ENCODE results near the gene NOS1AP.

NOS1AP gene

DNA sequence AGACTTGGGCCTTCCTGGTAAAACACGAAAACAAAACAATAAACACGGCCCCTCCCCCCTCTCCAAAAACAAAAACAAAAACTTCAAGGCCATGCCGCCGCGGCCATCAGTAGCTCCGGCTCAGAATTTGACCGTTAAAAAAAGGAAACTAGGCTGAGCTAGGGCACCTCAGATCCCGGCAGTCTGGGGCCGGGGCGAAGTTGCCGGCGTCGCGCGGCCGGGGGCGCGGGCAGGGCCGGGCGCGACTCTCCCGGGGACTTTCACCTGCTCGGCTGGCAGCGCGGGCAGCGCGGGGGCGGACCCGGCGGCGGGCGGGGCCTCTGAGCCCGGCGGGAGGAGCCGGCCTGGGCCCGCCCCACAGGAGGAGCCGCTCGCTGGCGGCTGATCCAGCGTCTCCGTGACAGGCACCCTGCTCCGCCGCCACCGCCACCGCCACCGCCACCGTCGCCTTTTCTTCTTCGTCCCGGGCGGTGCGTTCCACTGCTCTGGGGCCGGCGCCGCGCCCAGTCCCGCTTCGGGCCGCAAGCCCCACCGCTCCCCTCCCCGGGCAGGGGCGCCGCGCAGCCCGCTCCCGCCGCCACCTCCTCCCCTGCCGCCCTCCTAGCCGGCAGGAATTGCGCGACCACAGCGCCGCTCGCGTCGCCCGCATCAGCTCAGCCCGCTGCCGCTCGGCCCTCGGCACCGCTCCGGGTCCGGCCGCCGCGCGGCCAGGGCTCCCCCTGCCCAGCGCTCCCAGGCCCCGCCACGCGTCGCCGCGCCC lies at the start of gene NOS1AP:
Gene NOS1AP, plus strand, starts transcription at position 358 of the 760 bp plus-strand sequence. CDS start 487 bp downstream, outside the sequence.
- Mint-ChIP-seq H3K27ac (no peak within 1 kb of the TSS), H3K4me3 (peak within 1 kb of the TSS; percentile 68), H3K36me3 (ENCODE audit: low read depth) (no peaks in the 10 kb centered on the region), H3K9me3 (no peaks in the 10 kb centered on the region), H3K27me3 (peaks cover 61% of the 10 kb centered on the region), H3K4me1 (no peaks in the 10 kb centered on the region)
- peak; percentile 98 for ATAC-seq
- DNase-seq = peak; percentile 82

DNA sequence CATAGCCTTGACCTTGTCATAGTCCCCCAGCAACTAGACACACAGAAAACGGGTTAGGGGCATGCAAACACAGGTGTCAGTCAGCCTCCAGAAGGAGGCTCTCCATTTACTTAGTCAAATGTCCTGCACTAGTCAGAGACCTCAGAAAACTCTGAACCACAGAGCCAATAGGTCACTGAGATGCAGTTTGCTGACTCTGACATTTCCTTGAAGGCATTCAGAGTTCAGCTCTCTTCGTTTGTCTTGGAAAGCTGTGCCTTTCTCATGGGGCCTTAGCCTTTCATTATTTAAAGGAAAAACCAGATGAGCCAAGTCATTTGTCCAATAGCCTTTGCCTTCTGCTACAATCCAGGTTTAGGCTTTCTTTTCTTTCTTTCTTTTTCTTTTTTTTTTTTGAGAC lies 49.3 kb upstream of the NOS1AP start:
- no peak for ATAC-seq
- DNase-seq = no peak
- H3K9me3 Mint-ChIP-seq = no peaks in the 10 kb centered on the region
- H3K4me3 Mint-ChIP-seq = no peak overlapping the region
- no peaks in the 10 kb centered on the region for H3K36me3 Mint-ChIP-seq (ENCODE audit: low read depth)
- H3K4me1 Mint-ChIP-seq = peaks cover 4% of the 10 kb centered on the region
- H3K27ac Mint-ChIP-seq = no peak overlapping the region
- H3K27me3 Mint-ChIP-seq = peaks cover 22% of the 10 kb centered on the region

DNA sequence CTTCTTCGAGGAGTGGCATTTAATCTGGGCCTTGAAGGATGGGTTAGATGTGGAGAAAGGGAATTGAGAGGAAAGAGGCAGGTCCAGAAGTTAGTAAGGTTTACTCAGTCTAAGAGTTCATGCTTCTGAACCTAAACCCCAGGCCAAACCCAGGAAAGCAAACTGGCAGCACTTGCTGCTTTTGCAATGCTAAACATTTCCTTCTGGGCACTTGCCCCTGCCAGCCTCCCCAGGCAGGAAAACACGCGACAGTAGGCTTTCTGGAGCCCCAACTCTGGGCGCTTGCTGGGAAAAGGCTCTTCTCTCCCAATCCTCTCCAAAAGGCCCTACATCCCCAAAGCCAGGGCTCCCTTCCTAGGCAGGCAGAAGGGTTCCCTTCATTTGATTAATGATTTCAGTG lies 48.4 kb upstream of the NOS1AP start:
- no peak overlapping the region for H3K4me3 Mint-ChIP-seq
- no peak for ATAC-seq
- peaks cover 30% of the 10 kb centered on the region for H3K27me3 Mint-ChIP-seq
- peaks cover 4% of the 10 kb centered on the region for H3K4me1 Mint-ChIP-seq
- no peaks in the 10 kb centered on the region for H3K9me3 Mint-ChIP-seq
- no peak for DNase-seq
- no peaks in the 10 kb centered on the region for H3K36me3 Mint-ChIP-seq (ENCODE audit: low read depth)
- no peak overlapping the region for H3K27ac Mint-ChIP-seq

DNA sequence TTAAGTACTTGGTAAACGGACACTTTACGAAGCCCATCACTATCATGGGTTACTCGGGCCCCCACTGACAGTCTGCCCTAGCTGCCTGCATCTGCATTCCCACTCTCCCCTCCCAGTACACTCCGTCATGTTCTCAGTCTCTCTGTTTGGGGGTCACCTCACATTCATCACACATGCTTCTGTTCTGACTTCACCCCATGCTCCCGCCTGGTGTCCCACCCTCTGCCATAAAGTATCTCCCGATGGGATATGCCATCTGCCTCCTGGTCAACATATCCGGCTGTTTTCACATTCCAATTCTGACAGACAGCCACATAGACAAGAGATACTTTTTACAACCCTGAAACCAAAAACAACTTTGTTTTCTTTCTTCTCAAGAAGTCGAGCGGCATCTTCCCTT lies 46.9 kb upstream of the NOS1AP start:
- H3K27ac Mint-ChIP-seq = no peak overlapping the region
- H3K27me3 Mint-ChIP-seq = peaks cover 40% of the 10 kb centered on the region
- peak overlapping the region; percentile 82 for H3K4me3 Mint-ChIP-seq
- DNase-seq (no peak), ATAC-seq (no peak)
- no peaks in the 10 kb centered on the region for H3K36me3 Mint-ChIP-seq (ENCODE audit: low read depth)
- H3K9me3 Mint-ChIP-seq = no peaks in the 10 kb centered on the region
- H3K4me1 Mint-ChIP-seq = peaks cover 4% of the 10 kb centered on the region

DNA sequence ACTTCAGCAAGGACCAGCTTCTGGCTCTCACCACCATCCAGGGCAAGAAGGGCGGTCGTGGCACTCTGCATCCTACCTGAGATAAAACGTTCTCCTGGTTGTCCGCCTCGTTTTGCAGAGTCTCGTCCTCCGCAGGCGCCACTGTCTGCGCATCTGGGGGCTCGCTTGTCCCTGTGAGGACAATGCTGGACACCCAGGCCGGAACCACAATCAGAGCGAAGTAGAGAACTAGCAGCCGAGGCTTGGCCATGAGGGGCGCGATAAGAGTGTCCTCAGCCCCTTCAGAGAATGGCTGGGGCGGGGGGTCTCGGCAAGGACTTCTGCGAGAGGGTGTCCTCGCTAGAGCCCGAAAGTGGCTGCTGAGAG lies 46.3 kb upstream of the NOS1AP start:
- H3K4me1 Mint-ChIP-seq = peaks cover 4% of the 10 kb centered on the region
- H3K27ac Mint-ChIP-seq = no peak overlapping the region
- ATAC-seq (no peak), DNase-seq (no peak)
- H3K27me3 Mint-ChIP-seq = peaks cover 44% of the 10 kb centered on the region
- H3K9me3 Mint-ChIP-seq = no peaks in the 10 kb centered on the region
- peak overlapping the region; percentile 82 for H3K4me3 Mint-ChIP-seq
- no peaks in the 10 kb centered on the region for H3K36me3 Mint-ChIP-seq (ENCODE audit: low read depth)

DNA sequence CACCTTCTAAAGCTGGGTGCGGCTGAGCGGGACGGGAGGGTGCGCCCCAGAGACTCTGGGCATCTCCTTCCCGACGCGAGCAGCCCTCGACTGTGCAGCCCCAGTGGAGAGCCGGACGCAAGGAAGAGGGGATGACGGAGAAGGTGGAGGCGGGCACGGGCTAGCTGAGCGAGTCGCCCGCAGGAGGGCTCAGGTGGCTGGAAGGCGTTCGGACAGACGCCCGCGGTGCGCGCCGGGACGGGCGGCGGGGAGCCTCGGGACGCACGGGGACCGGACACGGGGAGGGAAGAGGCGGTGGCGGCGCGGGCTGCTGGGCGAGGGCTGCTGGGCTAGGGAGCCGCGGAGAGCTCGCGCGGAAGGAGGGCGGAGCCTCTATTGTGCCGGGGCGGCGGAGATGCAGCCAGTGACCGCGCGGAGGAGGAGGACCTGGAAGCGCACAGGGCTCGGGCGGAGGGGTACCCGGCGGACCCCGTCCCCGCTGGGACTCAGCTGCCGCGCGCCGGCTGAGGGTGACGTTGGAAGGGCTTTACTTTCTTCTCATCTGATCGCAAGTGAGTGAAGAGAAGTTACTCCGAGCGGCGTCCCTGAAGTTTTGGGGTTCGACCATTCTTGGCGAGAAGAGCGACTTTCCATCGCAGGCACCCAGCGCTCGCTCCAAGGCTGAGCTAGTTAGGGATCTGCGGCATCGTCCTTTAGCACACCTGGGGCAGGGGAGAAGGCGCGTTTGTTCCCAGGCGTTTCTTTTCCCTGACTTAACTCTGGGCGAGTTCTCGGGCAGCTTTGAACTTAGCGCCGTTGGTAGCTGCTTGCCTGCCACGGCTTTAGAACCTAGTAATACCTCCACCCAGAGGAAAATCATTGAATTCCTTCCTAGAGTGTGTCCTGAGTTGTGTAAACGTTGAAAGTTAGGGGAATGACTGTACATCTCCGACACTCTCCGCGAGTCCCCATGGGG lies 45.7 kb upstream of the NOS1AP start, which contains the start of gene OLFML2B:
Gene OLFML2B, minus strand, starts transcription at position 323 of the 955 bp plus-strand sequence. CDS start 439 bp downstream, outside the sequence.
- H3K36me3 Mint-ChIP-seq (ENCODE audit: low read depth) = no peaks in the 10 kb centered on the region
- no peak within 1 kb of the TSS for H3K27ac Mint-ChIP-seq
- H3K27me3 Mint-ChIP-seq = peaks cover 49% of the 10 kb centered on the region
- peak within 1 kb of the TSS; percentile 82 for H3K4me3 Mint-ChIP-seq
- peaks cover 4% of the 10 kb centered on the region for H3K4me1 Mint-ChIP-seq
- DNase-seq (peak; percentile 53), ATAC-seq (peak; percentile 84)
- H3K9me3 Mint-ChIP-seq = no peaks in the 10 kb centered on the region

DNA sequence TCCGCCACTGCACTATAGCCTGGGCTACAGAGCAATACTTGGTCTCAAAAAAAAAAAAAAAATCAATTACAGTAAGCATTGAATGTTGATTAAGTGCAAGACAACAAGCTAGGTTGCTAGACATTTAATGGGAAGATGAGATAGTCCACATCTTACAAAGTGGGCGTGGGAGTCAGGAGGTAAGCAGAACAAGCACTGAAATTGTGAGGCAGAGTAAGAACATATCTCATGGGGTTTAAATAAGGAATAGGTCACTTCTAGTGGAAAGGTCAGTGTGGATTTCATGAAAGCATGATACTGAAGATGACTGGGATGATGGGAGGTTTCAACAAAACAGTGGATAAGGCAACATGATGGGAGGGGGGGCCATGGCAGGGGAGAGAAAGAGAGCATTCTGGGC lies 44.0 kb upstream of the NOS1AP start:
- no peak overlapping the region for H3K4me3 Mint-ChIP-seq
- ATAC-seq (no peak), DNase-seq (no peak)
- H3K27me3 Mint-ChIP-seq = peaks cover 51% of the 10 kb centered on the region
- H3K27ac Mint-ChIP-seq = no peak overlapping the region
- H3K9me3 Mint-ChIP-seq = no peaks in the 10 kb centered on the region
- no peaks in the 10 kb centered on the region for H3K36me3 Mint-ChIP-seq (ENCODE audit: low read depth)
- H3K4me1 Mint-ChIP-seq = peaks cover 4% of the 10 kb centered on the region

DNA sequence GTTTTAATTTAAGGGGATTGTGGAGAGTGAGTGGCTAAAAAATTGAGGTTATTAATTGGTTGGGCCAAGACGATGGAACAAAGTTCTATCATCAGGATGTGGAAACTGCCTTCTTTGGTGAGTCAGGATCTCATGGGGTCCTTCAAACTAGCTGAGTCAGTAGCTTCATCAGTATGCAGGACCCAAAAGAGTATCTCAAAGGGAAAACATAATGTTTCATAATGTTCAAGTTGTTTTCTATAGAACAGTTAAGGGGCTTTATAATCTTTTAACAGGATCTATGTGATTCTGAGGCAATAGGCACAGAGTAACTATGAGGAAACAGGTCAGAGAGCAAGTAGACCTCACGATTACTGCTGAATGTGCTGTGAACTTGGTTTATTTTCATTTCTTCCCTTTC lies 42.6 kb upstream of the NOS1AP start:
- Mint-ChIP-seq H3K27me3 (peaks cover 54% of the 10 kb centered on the region), H3K4me3 (no peak overlapping the region), H3K9me3 (no peaks in the 10 kb centered on the region), H3K36me3 (ENCODE audit: low read depth) (no peaks in the 10 kb centered on the region), H3K4me1 (peaks cover 4% of the 10 kb centered on the region), H3K27ac (no peak overlapping the region)
- no peak for DNase-seq
- ATAC-seq = no peak

DNA sequence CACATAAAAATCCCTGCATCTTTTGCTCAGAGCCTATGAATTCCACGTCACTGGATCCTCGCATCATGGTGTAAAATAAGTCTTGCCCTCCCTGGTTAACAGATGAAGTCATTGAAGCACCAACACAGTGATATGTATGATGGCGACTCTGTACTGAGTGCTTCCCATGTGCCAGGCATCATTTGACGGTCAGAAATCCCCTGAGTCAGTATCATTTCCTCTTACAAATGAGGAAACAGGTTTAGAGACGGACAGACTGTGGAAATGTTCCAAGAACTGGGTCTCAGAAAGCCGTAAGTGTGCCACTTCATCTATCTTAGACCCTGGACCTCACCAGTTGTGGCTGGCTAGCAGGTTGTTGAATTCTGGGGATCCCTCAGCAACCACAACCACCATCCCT lies 40.8 kb upstream of the NOS1AP start:
- no peak overlapping the region for H3K27ac Mint-ChIP-seq
- H3K4me3 Mint-ChIP-seq = no peak overlapping the region
- DNase-seq (no peak), ATAC-seq (no peak)
- H3K9me3 Mint-ChIP-seq = no peaks in the 10 kb centered on the region
- H3K36me3 Mint-ChIP-seq (ENCODE audit: low read depth) = no peaks in the 10 kb centered on the region
- H3K4me1 Mint-ChIP-seq = peaks cover 4% of the 10 kb centered on the region
- H3K27me3 Mint-ChIP-seq = peaks cover 43% of the 10 kb centered on the region

DNA sequence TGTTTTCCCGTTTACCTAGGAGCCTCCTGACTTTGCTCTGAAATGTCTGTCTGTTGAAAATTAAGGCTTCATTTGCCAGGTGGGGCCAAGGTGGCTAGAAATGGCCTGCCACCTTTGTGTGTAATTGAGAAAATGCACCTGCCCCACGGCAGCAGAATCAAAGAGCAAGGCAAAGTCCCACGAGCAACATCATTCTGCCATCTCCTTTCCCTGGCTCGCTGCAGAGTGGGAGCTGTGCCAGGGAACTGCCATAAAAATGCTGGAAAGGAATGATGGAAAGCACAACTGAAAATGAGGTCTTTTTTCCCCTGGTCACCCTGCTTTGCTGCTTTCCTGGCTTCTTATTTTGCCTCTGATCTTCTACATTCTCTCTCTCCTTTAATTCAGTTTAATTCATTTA lies 40.3 kb upstream of the NOS1AP start:
- no peak overlapping the region for H3K27ac Mint-ChIP-seq
- no peaks in the 10 kb centered on the region for H3K9me3 Mint-ChIP-seq
- DNase-seq (no peak), ATAC-seq (no peak)
- peaks cover 4% of the 10 kb centered on the region for H3K4me1 Mint-ChIP-seq
- peaks cover 42% of the 10 kb centered on the region for H3K27me3 Mint-ChIP-seq
- H3K4me3 Mint-ChIP-seq = no peak overlapping the region
- H3K36me3 Mint-ChIP-seq (ENCODE audit: low read depth) = no peaks in the 10 kb centered on the region

DNA sequence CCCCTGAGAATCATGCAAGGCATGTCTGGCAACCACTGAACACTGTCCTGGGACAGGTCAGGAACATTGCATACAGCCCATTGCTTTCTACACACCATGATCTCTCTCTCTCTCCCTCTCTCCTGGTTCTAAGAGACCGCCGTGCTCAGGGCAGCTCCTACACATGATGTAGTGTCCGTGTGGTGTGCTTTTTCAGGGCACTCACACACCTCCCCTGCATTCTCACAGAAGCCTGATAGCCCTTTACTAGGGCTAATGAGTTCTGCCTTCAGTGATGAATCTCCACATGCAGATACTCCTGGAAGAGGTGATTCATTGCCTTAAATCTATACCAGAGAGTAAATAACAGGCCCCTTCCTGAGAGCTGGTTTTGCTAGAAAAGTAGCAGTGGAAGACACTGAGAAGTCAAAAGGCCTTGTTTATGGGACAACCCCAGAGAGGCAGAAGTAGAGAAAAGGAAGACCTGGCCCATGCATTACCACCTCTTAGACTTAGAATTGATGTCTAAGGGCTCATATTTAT lies 38.7 kb upstream of the NOS1AP start:
- Mint-ChIP-seq H3K4me3 (no peak overlapping the region), H3K36me3 (ENCODE audit: low read depth) (no peaks in the 10 kb centered on the region), H3K27me3 (peaks cover 29% of the 10 kb centered on the region), H3K4me1 (peaks cover 7% of the 10 kb centered on the region), H3K27ac (no peak overlapping the region), H3K9me3 (no peaks in the 10 kb centered on the region)
- no peak for DNase-seq
- ATAC-seq = no peak

DNA sequence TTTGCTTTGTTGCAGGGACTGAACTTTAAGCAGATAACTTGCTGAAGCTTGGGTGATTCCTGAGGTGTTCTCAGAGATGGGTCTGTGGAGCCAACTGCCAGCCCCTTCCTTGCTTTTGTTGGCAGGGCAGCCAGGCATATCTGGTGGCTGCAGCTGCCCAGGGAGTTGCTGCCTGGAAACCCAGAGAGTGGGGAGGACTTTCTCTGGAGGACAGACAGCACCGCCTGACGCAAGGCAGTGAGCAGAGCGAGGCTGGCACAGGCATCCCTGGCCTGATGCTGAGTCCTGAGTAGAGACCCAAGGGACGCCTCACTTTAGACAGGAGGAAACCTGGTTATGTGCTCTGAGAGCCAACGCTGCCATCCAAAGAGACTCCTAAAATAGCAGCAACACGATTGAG lies 36.1 kb upstream of the NOS1AP start:
- Mint-ChIP-seq H3K27ac (no peak overlapping the region), H3K4me3 (no peak overlapping the region), H3K9me3 (no peaks in the 10 kb centered on the region), H3K4me1 (peaks cover 9% of the 10 kb centered on the region), H3K27me3 (peaks cover 15% of the 10 kb centered on the region), H3K36me3 (ENCODE audit: low read depth) (no peaks in the 10 kb centered on the region)
- DNase-seq (no peak), ATAC-seq (no peak)

DNA sequence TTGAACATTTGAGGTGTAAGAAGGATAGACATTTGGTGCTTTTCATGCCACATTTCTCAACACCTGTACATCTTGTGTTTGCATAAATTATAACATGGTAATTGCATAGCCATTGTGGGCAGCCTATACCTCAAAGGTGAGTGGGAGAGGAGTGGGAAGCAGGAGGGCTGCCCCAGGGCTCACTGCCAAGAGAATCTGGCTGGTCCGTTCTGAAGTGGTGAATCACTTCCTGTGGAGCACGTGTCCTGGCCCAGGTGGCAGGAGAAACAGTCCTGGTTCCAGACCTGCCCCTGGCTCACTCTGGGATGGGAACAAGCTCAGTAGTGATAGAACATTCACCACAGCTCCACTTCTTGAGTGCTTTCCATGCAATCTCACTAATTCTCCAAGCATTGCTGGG lies 34.2 kb upstream of the NOS1AP start:
- no peak overlapping the region for H3K4me3 Mint-ChIP-seq
- ATAC-seq (no peak), DNase-seq (peak; percentile 9)
- H3K4me1 Mint-ChIP-seq = peaks cover 9% of the 10 kb centered on the region
- no peaks in the 10 kb centered on the region for H3K9me3 Mint-ChIP-seq
- no peaks in the 10 kb centered on the region for H3K36me3 Mint-ChIP-seq (ENCODE audit: low read depth)
- H3K27me3 Mint-ChIP-seq = peaks cover 13% of the 10 kb centered on the region
- no peak overlapping the region for H3K27ac Mint-ChIP-seq

DNA sequence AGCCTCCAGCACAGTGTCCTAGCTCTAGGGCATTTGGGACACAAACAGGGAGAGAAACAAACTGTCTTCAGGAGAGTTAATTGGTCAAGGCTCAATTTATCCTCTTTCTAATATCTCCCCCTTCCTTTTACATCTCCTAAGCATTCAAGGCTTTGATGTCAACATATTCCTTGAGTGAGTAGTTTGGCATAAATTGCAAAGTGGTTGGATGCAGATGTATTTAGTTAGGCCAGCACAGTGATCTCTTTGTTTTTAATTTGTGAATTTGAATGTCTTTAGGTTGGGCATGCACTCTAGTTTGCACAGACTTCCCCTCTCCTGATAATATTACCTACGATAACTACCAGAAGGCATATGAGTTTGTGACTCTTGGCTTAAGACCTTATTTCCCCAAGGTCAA lies 33.3 kb upstream of the NOS1AP start:
- DNase-seq (no peak), ATAC-seq (no peak)
- H3K36me3 Mint-ChIP-seq (ENCODE audit: low read depth) = no peaks in the 10 kb centered on the region
- peaks cover 9% of the 10 kb centered on the region for H3K4me1 Mint-ChIP-seq
- no peak overlapping the region for H3K27ac Mint-ChIP-seq
- no peaks in the 10 kb centered on the region for H3K9me3 Mint-ChIP-seq
- H3K4me3 Mint-ChIP-seq = no peak overlapping the region
- H3K27me3 Mint-ChIP-seq = peaks cover 13% of the 10 kb centered on the region

DNA sequence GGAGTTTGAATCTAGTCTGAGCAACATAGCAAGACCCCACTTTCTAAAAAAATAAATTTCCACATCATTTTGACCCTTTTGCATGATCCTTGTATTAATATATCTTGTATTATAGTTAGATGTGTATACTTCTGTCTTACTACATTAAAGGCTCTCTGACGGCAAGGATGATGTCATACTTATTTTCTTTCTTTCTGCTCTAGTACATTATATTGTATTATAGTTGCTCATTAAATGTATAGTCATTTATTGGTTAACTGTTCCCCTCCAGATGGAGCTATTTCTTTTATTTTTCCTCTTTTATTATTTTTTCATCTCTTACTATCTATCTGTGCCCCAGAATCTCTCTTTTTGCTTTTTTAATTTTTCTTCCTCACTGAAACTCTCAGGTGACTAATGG lies 30.9 kb upstream of the NOS1AP start:
- Mint-ChIP-seq H3K4me1 (peaks cover 9% of the 10 kb centered on the region), H3K27ac (no peak overlapping the region), H3K36me3 (ENCODE audit: low read depth) (no peaks in the 10 kb centered on the region), H3K4me3 (no peak overlapping the region), H3K9me3 (peaks cover 4% of the 10 kb centered on the region), H3K27me3 (peaks cover 14% of the 10 kb centered on the region)
- DNase-seq = no peak
- no peak for ATAC-seq
